GM12872 (cell line): ENCODE results near the gene SOX8.

Source experiments
- CTCF ChIP-seq: IDR thresholded peaks from 3 replicates; pipeline ENCODE4 v1.5.1; 2011; ENCODE audit warnings: low read depth, mild to moderate bottlenecking, low read length, moderate library complexity; ENCODE audit not compliant: insufficient read depth

SOX8 gene

GRCh38 chr16:983044-984030 lies 1.8 kb downstream of the SOX8 start:
- no peak for TF ChIP-seq CTCF

GRCh38 chr16:984121-984694 lies 2.6 kb downstream of the SOX8 start:
- TF ChIP-seq CTCF = no peak

GRCh38 chr16:984736-985636 lies 3.4 kb downstream of the SOX8 start:
- TF ChIP-seq CTCF = no peak

- TF ChIP-seq CTCF = no peak
Measured at GRCh38 chr16:985646-986400, 4.3 kb downstream of the SOX8 start.

- TF ChIP-seq CTCF = no peak
Measured at GRCh38 chr16:986411-986810, 4.8 kb downstream of the SOX8 start.

GRCh38 chr16:986925-987582 lies 5.5 kb downstream of the SOX8 start:
- TF ChIP-seq CTCF = no peak
